KMS-11 (cell line): Measurements from ENCODE around the gene TRMT5.

Source experiments
- H2AFZ ChIP-seq: fragments of 200-600 bp; sonication (generic); 2 replicates; pipeline ENCODE4 v1.6.1; 2016; ENCODE audit warnings: antibody characterized with exemption, mixed run types, low read depth
- H3K27ac ChIP-seq: fragments of 200-600 bp; sonication (generic); 2 replicates; pipeline ENCODE4 v1.6.1; 2016; ENCODE audit warnings: mild to moderate bottlenecking, mixed run types
- H3K27me3 ChIP-seq: fragments of 200-600 bp; sonication (generic); 2 replicates; pipeline ENCODE4 v1.6.1; 2017; ENCODE audit warnings: mild to moderate bottlenecking, low read depth, mixed run types, moderate library complexity; ENCODE audit not compliant: insufficient read depth
- H3K36me3 ChIP-seq: fragments of 200-600 bp; sonication (generic); 2 replicates; pipeline ENCODE4 v1.6.1; 2017; ENCODE audit warnings: mild to moderate bottlenecking, mixed run types; ENCODE audit not compliant: insufficient read depth
- H3K4me1 ChIP-seq: fragments of 200-600 bp; sonication (generic); 2 replicates; pipeline ENCODE4 v1.6.1; 2016; ENCODE audit warnings: mild to moderate bottlenecking, low read depth, mixed run types; ENCODE audit not compliant: poor library complexity, severe bottlenecking
- H3K4me2 ChIP-seq: fragments of 200-600 bp; sonication (generic); 2 replicates; pipeline ENCODE4 v1.7.0; 2016; ENCODE audit warnings: mild to moderate bottlenecking, mixed run types
- H3K4me3 ChIP-seq: fragments of 200-600 bp; sonication (generic); IDR thresholded peaks from 2 replicates; pipeline ENCODE4 v1.6.1; 2017; ENCODE audit warnings: low read depth, low read length, mixed read lengths; ENCODE audit not compliant: insufficient read depth
- H3K79me2 ChIP-seq: fragments of 200-600 bp; sonication (generic); 2 replicates; pipeline ENCODE4 v1.6.1; 2016; ENCODE audit warnings: low read depth, mixed run types; ENCODE audit not compliant: insufficient read depth
- H3K9ac ChIP-seq: fragments of 200-600 bp; sonication (generic); 2 replicates; pipeline ENCODE4 v1.6.1; 2016; ENCODE audit warnings: mild to moderate bottlenecking, mixed run types
- H4K20me1 ChIP-seq: fragments of 200-600 bp; sonication (generic); 2 replicates; pipeline ENCODE4 v1.6.1; 2016; ENCODE audit warnings: mild to moderate bottlenecking, mixed run types; ENCODE audit not compliant: insufficient read depth
- TF ChIP-seq, protein P1 (sequence below): fragments of 200-600 bp; sonication (generic); conservative IDR thresholded peaks from 2 replicates; pipeline ENCODE4 v1.6.1; 2017; ENCODE audit warnings: low read depth, mild to moderate bottlenecking, antibody characterized with exemption, low read length, moderate library complexity, mixed read lengths

Gene TRMT5

DNA sequence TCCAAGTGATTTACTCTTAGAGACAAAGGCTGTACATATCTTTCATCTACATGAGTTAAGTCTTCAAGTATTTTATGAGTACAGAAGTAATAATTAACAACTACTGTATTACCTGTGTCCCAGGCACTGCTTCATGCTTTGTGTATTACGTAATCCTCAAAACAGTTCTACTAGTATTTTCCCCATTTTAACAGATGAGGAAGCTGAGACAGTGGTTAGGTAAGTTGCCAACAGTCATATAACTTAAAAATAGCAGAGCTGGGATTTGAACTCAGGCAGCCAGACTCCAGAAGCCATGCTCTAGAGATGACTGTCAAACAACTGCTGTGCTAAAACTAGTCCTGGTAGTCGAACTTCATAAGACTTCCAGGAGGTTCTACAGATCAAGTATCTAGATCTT lies 10.7 kb downstream of the TRMT5 start:
- no peak overlapping the region for H3K4me2 ChIP-seq
- H3K4me3 ChIP-seq = no peak overlapping the region
- H3K4me1 ChIP-seq = peaks cover 8% of the 10 kb centered on the region
- H4K20me1 ChIP-seq = no peaks in the 10 kb centered on the region
- H3K27ac ChIP-seq = no peak overlapping the region
- H3K27me3 ChIP-seq = no peaks in the 10 kb centered on the region
- H3K9ac ChIP-seq = no peak overlapping the region
- no peaks in the 10 kb centered on the region for H3K36me3 ChIP-seq
- no peaks in the 10 kb centered on the region for H3K79me2 ChIP-seq
- TF ChIP-seq, protein P1, sequence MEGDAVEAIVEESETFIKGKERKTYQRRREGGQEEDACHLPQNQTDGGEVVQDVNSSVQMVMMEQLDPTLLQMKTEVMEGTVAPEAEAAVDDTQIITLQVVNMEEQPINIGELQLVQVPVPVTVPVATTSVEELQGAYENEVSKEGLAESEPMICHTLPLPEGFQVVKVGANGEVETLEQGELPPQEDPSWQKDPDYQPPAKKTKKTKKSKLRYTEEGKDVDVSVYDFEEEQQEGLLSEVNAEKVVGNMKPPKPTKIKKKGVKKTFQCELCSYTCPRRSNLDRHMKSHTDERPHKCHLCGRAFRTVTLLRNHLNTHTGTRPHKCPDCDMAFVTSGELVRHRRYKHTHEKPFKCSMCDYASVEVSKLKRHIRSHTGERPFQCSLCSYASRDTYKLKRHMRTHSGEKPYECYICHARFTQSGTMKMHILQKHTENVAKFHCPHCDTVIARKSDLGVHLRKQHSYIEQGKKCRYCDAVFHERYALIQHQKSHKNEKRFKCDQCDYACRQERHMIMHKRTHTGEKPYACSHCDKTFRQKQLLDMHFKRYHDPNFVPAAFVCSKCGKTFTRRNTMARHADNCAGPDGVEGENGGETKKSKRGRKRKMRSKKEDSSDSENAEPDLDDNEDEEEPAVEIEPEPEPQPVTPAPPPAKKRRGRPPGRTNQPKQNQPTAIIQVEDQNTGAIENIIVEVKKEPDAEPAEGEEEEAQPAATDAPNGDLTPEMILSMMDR = no peak
- no peak overlapping the region for H2AFZ ChIP-seq

DNA sequence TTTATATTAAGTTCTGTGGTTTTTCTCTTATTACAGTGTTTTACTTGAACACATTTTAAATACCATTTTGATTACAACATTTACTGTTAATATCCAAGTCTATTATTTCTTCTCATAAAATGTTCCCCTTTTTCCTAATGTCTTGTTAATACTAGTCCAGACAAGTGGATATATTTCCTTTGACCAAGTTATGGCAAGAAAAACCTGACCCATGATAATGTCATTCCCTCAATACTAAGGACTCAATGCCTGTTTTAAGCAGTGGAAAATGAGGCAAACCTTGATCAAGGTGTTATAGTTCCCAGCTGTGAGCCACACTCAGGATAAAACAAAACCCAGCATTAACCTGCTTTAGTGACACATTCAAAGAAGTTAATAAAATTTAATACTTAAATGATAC lies 12.2 kb downstream of the TRMT5 start:
- TF ChIP-seq, protein P1 = no peak
- Histone ChIP-seq H3K27ac (no peak overlapping the region), H3K4me1 (peaks cover 8% of the 10 kb centered on the region)

DNA sequence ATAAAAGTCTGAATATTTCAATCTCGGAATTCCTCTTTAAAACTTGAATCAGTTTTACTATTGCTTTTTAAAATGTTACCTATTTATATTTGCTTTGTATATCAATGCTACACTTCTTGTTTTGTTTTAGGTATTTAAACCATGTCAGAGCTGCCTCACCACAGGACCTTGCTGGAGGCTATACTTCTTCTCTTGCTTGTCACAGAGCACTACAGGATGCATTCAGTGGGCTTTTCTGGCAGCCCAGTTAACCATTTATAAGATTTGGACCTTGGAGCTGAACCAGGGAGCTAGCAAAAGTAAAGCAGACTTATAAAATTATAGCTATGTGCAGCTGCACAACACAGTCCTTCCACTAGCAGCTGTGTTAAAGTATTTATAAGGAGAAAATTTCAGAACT lies 12.8 kb downstream of the TRMT5 start:
- no peaks in the 10 kb centered on the region for H3K27me3 ChIP-seq
- H3K4me2 ChIP-seq = no peak overlapping the region
- H3K27ac ChIP-seq = no peak overlapping the region
- H3K4me1 ChIP-seq = peaks cover 8% of the 10 kb centered on the region
- no peak overlapping the region for H3K9ac ChIP-seq
- H4K20me1 ChIP-seq = no peaks in the 10 kb centered on the region
- H3K79me2 ChIP-seq = no peaks in the 10 kb centered on the region
- H3K4me3 ChIP-seq = no peak overlapping the region
- H3K36me3 ChIP-seq = no peaks in the 10 kb centered on the region
- TF ChIP-seq, protein P1 = no peak
- no peak overlapping the region for H2AFZ ChIP-seq

More for the DNA sequence above, 12.2 kb downstream of the TRMT5 start:
- Histone ChIP-seq H3K4me3 (no peak overlapping the region), H2AFZ (no peak overlapping the region), H3K36me3 (no peaks in the 10 kb centered on the region), H3K27me3 (no peaks in the 10 kb centered on the region), H3K4me2 (no peak overlapping the region), H4K20me1 (no peaks in the 10 kb centered on the region), H3K79me2 (no peaks in the 10 kb centered on the region), H3K9ac (no peak overlapping the region)

DNA sequence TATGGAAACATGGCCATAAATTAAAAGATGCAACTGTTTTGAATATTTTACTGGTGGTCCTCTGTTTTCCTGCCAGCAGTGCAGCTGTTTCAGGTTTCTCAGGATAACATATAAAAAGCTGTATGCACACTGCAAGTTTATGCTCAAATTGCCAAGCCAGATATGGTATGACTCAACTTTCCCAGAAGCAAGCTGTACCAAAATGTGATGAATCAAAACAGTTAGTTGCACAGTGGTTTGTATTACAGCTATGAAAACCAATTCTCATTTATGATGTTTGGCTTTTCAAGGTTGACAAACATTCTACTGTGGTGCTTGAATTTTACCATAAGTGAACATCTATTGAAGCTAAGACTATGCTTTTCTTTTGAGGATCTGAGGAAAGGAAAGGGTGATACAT lies 15.5 kb downstream of the TRMT5 start:
- no peaks in the 10 kb centered on the region for H4K20me1 ChIP-seq
- H3K9ac ChIP-seq = no peak overlapping the region
- H2AFZ ChIP-seq = no peak overlapping the region
- peaks cover 8% of the 10 kb centered on the region for H3K4me1 ChIP-seq
- no peak overlapping the region for H3K4me3 ChIP-seq
- no peak overlapping the region for H3K27ac ChIP-seq
- TF ChIP-seq, protein P1 = no peak
- no peaks in the 10 kb centered on the region for H3K27me3 ChIP-seq
- H3K79me2 ChIP-seq = no peaks in the 10 kb centered on the region
- no peak overlapping the region for H3K4me2 ChIP-seq
- H3K36me3 ChIP-seq = no peaks in the 10 kb centered on the region

DNA sequence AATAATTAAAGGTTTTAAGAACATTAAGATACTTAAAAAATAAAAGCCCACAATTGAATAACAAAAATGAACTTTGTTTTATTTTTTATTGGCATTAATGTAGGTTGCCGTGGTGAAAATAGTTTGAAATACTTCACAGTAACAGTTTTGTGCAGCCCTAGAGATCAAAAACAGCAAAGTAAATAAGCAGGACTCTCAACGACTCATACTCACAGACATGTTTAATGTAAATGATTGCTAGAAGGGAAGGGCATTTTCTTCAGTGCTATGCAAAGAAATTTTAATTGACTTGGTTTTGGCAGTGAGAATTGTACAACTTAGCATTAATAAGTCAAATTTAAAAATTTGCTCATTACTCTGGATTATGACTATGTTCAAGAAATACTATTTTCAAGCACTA lies 16.0 kb downstream of the TRMT5 start:
- Histone ChIP-seq H3K36me3 (no peaks in the 10 kb centered on the region), H3K4me3 (no peak overlapping the region), H3K27me3 (no peaks in the 10 kb centered on the region), H3K27ac (no peak overlapping the region), H3K4me1 (peaks cover 8% of the 10 kb centered on the region), H3K4me2 (no peak overlapping the region), H3K79me2 (no peaks in the 10 kb centered on the region), H2AFZ (no peak overlapping the region), H4K20me1 (no peaks in the 10 kb centered on the region), H3K9ac (no peak overlapping the region)
- TF ChIP-seq, protein P1 = no peak
